ENCODE results near the gene MARK3. TPM values are rescaled to one million over a fixed set of nuclear protein-coding genes. Genes with fewer than 3 reads are reported as not detected.

Gene MARK3
- total RNA-seq, 1 experiment from 2014 or later = 43.0 TPM

- no peak for DNase-seq (ENCODE audit: low spot score)
Measured at GRCh38 chr14:103535081-103535890, 150.1 kb downstream of the MARK3 start.

- DNase-seq (ENCODE audit: low spot score) = no peak
Measured at GRCh38 chr14:103535891-103536565, 150.8 kb downstream of the MARK3 start.

- no peak for DNase-seq (ENCODE audit: low spot score)
Measured at GRCh38 chr14:103536693-103537092, 151.5 kb downstream of the MARK3 start.

GRCh38 chr14:103537175-103537990 lies 152.2 kb downstream of the MARK3 start:
- DNase-seq (ENCODE audit: low spot score) = no peak

- DNase-seq (ENCODE audit: low spot score) = no peak
Measured at GRCh38 chr14:103538291-103539055, 153.3 kb downstream of the MARK3 start.

- no peak for DNase-seq (ENCODE audit: low spot score)
Measured at GRCh38 chr14:103539056-103539825, 154.0 kb downstream of the MARK3 start.

DNA sequence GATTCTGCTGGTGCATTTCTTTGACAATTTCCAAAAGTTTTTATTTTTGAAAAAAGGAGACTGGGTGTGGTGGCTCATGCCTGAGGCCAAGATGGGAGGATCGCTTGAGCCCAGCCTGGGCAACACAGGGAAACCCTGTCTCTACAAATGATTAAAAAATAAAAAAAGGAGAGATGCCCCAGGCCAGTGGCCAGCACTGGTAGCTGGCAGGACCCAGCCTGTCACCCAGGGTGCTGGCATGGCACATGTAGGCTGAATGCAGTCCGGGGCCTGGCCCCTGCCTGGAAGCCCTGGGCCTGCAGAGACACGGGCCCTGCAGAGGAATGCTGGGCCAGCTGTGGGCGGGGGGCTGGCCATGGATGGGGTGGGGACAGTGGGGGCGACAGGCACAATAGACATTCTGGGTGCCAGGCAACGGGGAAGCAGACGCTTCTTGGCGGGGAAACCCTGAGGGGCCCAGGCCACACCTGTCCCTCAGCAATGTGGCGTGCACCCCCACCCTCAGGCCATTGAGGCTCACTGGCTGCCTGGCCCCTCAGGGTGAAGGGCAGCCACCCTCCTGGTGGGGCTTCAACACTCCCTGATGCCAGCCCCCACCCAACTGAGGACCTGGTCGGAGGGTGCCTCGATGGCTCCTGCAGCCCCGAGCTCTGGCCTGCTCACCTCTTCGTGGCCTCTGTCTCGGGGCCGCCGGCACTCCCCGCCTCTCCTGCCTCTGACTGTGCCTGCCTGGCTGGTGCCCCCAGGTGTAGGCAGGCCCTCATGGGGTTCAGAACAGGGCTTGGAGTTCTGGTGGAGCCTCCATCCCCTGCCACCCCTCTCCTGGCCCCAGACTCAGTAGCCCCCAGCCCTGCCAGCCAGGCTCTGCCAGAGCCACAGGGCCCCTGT lies 155.8 kb downstream of the MARK3 start:
- no peak for DNase-seq (ENCODE audit: low spot score)

- DNase-seq (ENCODE audit: low spot score) = no peak
Measured at GRCh38 chr14:103541709-103542604, 156.7 kb downstream of the MARK3 start.

DNA sequence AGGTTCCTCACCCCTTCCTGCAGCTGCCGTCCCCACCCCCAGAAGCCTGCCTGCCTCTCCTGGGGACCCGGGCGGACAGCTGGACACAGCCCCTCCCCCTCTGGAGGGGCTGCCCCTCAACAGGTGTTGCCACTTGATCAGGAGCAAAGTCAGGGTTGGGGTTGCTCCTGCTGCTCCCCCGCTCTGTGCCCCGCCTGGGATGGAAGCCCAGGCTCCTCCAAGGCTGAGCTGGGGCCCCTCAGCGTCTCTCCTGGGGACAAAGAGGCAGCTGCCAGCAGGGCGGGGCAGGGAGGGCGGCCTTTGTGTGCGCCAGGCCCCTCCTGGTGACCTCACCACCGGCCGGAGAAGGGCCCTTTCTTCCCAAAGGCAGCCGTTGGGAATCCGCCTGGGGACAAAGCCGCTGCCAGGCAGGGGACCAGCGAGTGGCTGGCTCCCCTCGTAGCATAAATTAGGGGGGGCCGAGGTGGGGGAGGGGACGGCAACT lies 157.4 kb downstream of the MARK3 start:
- no peak for DNase-seq (ENCODE audit: low spot score)

- no peak for DNase-seq (ENCODE audit: low spot score)
Measured at GRCh38 chr14:103543140-103543539, 157.9 kb downstream of the MARK3 start.

DNA sequence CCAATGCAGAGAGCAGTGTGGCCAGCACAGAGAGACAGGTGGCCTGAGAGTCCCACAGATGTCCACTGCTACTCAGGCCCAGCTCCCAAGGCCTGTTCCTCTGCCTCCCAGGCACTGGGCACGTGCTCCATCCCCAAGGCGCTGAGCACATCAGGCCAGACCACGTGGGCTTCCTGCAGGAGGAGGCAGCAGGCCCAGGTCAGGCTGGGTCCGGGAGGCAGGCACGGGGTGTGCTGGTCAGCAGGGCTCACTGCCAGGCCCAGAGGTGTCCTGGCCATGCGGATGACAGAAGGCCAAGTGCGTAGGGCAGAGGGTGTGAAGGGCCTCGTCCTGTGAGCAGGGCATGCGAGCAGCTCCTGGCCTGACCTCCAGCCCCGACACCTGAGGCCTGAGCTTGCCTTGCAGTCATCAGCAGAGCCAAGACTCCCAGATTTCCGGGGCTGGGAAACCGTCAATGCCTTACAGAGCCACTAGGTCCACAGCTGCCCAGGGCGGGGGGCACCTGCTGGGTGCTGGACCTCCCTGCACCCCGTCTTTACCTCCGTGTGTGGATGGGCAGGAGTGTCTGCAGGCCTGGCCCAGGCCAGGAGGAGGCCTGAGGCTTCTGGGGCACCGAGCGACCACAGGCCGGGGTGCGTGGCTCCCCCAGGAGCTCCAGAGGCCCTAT lies 158.6 kb downstream of the MARK3 start:
- no peak for DNase-seq (ENCODE audit: low spot score)

DNA sequence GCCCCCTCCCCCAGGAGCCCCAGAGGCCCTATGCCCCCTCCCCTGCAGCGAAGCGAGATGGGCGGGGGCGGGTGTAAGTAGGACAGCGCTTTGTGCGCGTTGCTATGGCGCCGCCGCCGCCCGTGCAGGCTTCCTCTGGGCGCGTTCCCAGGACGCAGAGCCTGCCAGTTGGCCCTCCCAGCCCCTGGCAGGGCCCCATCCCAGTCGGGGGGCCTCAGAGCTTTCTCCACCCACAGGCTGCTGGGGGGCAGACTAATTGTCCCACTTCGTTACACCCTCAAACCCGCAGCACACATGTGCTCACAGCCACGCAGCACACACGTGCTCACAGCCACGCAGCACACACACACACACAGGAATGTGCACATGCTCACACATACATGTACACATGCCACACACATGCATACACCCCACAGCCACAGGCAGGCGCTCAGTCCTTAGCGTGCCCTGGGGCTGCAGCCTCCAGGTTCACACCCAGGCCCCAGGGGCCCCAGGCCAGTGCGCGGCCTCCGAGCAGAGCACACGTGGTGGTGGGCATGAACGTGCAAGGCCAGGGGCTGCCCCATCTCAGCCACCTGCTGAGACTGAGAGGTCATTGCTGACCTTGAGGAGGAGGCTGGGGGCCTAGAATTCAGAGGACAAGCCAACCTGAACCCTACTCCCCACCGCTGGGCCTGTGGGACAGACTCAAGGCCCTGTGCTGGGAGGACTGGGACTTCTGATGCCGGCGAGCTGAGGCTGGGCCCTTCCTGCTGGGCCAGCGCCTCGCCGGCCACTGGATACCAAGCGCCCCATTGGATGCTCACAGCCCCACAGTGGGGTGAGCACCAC lies 159.4 kb downstream of the MARK3 start:
- no peak for DNase-seq (ENCODE audit: low spot score)

GRCh38 chr14:103545219-103545914 lies 160.2 kb downstream of the MARK3 start:
- no peak for DNase-seq (ENCODE audit: low spot score)

DNA sequence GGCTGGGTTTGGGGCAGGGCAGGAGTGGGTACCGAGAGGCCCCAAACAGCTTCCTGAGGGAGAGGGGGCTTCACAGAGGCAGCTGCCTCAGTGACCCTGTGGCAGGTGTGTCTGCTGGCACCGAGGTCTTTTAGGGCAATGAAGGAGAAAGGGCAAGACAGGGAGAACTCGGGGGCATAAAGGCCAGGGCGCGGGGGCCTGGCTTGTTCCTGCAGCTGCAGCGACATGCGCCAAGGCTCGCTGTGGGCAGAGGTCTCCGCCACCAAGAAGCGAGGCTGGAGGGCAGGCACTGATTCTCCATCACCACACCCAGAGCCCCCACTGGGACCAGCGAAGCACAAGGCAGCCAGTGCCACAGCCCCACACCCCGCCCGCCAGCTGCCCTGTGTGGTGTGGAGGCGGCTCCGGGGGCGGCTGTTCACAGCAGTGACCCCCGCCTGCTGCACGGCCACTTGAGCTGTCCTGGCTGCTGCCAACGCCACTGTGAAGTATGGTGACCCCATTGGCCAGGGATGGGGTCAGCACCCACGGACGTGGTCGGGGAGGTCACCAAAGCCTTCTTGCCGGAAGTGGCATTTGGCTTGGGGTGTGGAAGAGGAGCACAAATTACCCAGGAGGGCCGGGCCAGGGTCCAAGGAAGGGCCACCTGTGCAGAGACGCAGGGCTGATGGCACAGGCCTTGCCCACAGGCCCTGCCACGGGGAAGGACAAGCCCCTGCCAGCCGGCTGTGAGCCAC lies 160.9 kb downstream of the MARK3 start:
- DNase-seq (ENCODE audit: low spot score) = no peak

DNA sequence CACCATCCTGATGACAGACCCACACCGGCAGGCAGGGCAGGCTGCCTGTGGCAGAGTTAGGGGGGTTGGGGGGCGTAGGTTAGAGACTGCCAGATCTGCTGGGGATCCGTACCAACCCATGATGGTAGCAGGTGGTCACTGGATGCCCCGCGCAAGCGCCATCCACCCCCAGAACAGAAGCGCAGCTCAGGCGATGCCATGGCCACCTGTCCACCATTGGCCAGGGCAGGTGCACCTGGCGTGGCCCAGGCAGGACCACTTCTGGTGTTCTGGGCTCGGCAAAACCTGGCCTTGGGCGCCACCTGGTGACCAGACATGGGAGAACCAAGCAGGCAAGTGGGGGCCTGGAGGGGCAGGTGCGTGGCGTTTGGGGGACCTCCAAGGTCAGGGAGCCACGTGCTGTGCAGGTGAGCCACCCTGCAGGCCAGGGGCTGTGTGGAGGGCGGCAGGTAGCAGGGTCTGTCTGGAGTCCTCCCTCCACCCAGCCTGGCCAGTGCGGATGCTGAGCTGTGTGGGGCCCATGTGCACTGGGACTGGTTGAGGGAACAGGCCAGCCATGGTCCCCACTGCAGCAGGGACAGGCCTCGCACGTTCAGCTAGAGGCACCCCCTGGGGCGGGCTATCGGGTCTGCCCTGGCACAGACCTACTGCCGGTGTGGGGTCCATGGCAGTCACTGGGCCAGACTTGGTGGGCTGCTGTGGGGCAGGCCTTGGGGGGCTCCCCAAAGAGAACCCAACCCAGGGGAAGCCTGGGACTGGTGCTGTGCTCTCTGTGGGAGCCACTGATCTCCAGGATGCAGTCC lies 161.6 kb downstream of the MARK3 start:
- DNase-seq (ENCODE audit: low spot score) = peak; percentile 75
